GM21360 (cell line): ENCODE results near the gene RDM1.

Source experiments
- ATAC-seq: cut with Tn5 transposase; IDR thresholded peaks from one replicate; pipeline ENCODE4 v1.9.1; 2021; ENCODE audit warnings: mild to moderate bottlenecking, moderate library complexity; ENCODE audit not compliant: unreplicated experiment

RDM1 gene

DNA sequence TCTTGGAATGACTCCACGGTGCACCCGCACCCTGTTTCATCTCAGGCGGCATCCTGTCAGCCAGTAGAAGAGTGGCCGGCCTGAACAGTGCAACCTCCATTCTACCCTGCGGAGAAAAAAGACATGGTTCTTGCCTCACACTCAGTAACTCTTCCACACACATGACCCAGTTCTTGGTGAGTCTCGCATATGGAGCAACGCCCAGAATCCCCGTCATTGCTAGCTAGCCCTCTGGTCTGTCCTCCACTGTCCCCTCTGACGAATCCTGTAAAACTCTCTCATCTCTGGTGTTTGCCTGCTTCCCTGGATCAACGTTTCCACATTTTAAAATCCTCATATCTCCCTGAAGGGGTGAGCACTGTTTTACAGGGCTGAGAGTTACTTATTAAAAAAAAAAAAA lies 4.2 kb upstream of the RDM1 start:
- no peak for ATAC-seq

DNA sequence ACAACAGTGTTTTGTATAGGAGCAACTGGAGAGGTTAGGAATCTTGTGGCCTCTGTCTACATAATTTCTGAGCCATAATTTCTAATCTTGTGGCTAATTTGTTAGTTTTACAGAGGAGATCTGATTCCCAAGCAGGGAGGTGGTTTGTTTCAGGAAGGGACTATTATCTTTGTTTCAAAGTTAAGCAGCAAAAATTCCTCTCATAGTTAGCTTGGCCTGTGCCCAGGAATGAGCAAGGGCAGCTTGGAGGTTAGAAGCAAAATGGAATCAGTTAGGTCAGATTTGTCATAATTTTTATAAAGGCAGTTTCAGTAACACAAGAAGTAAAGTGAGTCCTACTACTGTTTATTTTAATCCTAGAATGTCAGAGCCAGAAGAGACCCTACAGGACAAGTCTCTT lies 2.0 kb upstream of the RDM1 start:
- no peak for ATAC-seq

DNA sequence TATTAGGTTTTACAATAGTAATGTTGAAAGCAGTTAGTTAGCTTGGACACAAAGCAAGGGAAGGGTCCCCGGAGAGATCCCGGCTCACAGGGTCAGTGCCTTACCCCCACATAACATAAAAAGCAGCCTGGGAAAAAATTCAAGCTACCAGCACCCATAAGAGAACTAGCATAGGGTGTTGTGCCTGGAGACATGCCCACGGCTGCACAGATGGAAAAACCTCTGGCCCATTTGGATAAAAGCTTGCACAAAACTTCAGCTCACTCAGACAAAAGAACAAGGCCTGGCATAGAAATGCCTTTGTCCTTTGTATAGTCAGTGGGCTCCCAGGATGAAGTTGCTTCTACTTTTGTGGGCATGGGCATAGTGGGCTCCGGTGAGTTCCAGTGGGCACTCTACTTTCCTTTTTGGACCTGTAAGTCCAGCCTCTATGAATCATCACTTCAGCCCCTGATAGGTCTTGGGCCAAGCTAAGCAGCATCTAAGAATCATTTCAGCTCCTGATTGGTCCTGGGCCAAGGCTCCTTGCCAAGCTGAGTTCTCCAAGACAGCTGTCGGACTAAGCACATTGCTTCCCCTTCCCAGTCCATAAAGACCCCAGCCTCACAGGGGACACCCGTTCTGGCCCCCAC lies 1.3 kb upstream of the RDM1 start:
- ATAC-seq = no peak

DNA sequence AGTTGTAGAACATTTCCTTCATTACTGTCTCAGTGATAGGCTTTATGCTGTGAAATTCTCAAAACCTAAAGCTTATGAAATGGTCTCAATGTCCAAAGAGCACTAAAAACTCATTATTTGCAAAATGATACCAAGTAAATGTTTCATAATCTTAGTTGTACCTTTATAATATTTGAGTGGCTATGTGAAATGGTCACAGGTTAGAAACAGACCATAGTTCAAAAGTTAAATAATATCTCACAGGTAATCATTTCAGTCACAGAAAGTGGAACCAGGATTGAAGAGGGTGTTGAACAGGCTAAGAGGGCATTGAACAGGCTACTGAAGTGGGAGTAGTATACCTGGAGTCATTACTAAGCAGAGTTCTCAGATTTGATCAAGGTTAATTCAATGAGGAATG lies 2.9 kb downstream of the RDM1 start:
- no peak for ATAC-seq

DNA sequence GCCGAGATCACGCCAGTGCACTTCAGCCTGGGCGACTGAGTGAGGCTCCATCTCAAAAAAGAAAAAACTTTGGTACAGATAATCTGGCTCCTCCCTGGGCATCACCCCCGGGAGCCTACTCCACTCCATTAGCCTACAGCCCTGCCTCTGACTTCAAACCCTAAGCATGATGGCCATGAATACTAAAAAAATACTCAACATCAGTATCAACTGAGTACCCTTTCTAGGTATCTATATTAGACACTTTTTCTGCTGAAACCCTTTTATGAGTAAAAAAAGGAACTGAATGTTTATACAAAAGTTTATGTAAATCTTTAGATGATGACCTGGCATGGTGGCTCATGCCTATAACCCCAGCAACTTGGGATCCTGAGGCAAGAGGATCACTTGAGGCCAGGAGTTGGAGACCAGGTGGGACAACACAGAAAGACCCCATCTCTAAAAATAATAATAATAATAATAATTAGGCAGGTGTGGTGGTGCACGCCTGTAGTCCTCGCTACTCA lies 6.9 kb downstream of the RDM1 start:
- no peak for ATAC-seq

DNA sequence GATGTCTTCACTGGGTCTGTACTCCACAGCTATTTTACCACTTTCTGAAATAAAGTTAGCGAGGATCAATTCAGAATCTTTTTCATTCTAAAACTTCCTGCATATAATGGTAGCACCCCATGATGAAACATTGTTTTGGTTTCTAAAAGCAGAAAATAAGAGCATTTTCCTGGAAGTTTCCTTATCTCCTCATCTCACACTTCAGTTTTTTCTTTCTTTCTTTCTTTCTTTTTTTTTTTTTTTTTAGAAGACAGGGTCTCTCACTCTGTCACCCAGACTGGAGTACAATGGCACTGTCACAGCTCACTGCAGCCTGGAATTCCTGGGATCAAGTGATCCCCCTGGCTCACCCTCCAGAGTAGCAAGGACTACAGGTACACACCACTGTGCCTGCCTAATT lies 10.3 kb downstream of the RDM1 start:
- ATAC-seq = no peak

DNA sequence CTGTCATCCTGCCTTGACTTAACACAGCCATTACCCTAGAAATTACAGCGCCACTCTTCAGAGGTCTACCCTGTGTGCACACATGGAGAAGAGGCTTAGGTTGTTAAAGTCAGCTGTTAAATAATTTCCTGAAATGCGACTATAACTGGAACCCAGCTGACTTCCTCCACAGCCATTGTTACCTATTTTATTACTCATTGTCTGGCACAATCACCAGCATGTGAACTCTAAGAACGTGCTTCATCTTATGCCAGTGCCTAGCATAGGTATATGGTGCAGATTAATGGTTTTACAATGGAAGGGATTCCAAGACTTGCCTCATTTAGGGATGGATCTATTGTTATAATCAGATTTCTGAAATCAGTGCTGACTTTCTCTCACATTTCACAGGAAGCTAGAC lies 11.9 kb downstream of the RDM1 start:
- ATAC-seq = no peak

DNA sequence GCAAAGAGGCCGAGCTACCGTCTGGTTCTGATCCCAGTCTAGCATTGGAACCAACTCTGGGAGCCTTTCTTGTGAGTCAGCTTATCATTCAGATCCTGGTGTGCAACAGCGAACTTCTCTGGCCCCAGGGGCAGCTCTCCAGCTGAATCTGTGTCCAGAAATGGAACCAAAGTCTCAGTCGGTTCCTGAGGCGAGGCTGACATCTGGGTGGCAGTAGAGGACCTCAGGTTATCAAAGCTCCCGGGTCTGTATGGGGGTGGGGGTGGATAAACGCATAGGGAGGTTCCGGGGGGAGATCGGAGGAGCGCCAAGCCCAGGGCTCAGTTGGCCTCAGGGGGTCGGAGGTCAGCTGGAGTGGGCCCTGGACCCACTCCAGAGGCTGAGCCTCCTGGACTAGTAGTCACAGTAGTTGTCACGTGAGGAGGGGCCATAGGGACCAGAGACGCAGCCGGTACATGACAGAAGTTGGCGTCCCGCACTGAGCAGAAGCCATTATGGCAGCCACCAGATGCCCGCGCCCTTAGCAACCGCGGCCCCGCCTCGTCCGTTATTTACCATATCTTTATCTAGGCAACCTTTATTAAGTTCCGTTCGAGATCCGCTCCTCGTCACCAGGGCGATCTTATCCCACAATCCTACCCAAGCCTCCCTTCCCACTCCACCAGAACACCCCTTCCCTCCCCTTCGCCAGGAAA lies 12.9 kb downstream of the RDM1 start:
- no peak for ATAC-seq

DNA sequence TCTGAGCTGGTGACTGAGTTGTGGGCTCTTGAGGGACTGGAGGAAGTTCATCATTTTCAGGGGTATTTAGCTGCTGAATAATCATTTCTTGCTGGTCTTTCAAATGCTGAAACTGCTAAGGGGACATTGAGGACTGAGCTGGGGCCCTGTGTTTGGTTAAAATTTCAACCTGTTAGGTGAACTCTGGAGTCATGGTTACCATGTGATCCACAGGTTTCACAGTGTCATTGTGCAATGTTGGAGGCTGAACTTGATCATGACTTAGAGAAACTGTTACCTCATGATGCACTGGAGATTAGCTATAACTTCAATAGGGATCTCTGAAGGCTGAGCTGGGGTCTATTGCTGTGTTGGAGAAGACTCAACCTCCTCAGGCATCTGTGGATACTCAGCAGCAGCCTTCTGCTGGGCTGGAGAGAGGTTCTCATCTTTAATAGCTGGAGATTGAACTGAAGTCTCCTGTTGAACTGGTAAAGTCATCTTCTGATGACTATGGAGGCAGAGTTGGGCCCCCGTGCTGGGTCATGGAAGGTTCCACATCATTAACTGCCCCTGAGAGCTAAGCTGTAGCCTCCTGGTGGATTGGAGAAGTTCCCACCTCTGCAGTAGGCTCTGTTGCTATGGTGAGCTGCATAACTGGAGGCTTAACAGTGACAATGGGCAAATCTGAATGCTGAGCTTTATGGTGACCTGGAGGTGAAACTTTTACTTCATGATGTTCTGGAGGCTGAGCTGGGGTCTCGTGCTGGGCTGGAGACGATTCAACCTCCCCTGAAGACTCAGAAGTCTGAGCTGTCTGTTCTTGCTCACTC lies 15.2 kb downstream of the RDM1 start:
- ATAC-seq = no peak

DNA sequence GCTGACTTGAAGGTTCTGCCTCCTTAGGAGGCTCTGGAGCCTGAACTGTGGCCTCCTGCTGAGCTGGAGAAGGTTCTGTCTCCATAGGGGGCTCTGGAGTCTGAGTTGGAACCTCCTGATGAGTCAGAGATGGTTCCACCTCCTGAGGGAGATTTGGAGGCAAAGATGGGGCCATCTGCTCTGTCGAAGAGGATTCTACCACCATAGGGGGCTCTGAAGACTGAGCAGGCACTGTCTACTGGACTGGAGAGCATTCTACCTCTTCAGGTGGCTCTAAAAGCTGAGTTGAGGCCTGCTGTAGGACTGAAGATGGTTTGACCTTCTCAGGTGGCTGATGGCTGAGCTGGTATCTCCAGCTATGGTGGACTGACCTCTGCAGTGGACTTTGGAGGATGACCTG lies 16.2 kb downstream of the RDM1 start:
- ATAC-seq = no peak

DNA sequence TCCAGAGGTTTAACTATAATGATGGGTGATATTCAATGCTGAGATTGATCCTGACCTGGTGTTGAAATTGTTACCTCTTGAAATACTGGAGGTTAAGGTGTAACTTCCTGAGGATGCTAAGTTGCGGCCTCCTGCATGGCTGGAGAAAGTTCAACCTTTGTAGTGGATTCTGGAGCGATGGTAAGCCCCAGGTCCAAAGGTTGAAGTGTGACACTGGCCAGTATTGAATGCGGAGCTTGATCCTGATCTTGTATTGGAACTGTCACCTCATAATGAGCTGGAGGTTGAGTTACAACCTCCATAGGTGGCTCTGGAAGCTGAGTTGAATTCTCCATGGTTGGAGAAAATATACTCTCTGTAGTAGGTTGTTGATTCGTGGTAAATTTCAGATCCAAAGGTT lies 17.0 kb downstream of the RDM1 start:
- no peak for ATAC-seq

DNA sequence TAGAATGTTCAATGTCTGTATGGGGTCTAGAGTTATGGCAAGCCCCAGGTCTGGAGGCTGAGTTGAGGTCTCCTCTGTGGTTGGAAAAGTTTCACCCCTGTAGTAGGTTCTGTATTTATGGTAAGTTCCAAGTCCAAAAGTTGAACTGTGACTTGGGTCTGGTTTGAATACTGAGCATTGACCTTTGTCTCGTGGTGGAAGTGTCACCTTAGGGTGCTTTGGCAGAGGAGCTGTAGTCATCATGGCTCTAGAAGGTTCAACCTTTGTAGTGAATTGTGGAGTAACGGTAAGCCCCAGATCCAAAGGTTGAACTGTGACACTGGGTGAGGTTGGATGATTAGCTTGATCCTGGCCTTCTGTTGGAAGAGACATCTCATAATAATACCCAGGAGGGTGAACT lies 17.6 kb downstream of the RDM1 start:
- ATAC-seq = no peak

DNA sequence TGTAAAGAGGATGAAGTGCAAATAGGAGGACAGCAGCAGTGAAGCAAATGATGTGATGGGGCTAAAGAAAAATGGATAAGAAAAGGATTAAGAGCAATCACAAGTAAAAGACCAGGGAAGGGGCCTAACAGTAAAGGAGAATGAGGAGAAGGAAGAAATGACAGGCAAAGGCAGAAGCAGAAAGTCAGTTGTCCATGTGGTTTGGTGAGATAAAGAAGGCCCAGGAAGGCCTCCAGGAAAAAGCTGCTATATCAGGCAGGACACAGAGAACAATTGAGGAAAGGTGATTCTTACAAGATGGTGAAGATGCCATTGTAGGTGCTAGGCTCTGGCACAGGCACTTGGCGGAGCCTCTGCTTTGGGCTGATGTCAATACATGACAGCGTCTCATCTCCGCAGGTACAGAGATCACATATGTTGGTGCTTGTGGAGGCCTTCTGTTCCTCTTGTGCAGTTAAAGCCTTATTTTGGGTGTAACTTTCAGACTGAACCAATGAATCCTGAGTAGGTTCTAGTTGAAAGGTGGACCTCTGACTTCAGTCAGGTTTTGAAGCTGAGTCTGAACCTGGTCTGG lies 18.1 kb downstream of the RDM1 start:
- ATAC-seq = no peak

DNA sequence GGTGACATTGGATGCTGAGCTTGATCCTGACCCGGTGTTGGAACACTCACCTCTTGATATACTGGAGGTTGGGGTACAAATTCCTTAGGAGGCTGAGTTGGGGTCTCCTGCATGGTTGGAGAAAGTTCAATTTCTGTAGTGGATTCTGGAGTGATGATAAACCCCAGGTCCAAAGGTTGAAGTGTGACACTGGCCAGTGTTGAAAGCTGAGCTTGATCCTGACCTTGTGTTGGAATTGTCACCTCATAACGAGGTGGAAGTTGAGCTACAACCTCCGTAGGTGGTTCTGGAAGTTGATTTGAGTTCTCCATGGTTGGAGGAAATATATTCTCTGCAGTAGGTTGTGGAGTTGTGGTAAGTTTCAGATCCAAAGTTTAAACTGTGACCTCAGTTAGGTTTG lies 21.2 kb downstream of the RDM1 start:
- ATAC-seq = no peak

DNA sequence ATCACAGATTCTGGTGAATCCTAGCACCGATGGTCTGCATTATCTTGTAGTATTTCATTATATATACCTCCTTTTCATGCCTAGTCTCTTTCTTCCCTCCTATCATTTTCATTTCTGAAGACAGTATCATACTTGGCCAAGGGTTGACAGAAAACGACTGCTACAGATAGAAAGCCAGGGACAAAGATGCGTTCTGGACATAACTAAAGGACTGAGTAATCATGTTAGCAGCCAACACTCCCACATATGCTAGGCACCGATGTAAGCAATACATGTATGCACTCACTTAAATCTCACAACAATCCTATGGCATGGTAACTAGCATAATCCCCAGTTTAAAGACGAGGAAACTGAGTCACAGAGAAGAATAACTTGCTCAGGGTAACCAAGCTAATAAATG lies 22.9 kb downstream of the RDM1 start:
- ATAC-seq = no peak

DNA sequence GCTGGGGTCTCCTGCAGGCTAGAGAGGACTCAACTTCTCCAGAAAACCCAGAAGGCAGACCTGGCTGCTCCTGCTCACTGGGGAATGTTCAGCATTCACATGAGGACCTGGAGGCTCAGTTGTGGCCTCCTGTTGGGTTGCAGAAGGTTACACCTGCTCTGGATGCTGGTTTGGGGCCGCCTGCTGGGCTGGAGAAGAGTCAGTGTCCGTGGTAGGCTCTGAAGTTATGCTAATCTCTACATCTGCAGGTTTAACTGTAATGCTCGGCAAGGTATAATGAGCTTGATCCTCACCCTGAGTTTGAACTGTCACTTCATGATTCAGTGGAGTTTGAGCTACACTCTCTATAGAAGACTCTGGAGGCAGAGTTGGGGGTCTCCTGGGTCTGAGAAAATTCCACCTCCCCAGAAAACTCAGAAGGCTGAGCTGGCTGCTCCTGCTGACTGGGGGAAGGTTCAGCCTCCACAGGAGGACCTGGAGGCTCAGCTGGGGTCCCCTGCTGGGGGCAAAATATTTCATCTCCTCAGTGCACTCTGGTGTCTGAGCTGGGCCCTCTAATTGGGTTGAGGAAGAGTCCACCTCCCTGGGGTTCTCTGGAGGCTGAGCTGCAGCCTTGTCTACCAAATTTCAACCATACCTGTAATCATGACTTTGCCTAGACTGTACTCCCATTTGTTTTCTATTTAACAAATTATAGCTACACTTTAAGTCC lies 23.5 kb downstream of the RDM1 start:
- no peak for ATAC-seq

DNA sequence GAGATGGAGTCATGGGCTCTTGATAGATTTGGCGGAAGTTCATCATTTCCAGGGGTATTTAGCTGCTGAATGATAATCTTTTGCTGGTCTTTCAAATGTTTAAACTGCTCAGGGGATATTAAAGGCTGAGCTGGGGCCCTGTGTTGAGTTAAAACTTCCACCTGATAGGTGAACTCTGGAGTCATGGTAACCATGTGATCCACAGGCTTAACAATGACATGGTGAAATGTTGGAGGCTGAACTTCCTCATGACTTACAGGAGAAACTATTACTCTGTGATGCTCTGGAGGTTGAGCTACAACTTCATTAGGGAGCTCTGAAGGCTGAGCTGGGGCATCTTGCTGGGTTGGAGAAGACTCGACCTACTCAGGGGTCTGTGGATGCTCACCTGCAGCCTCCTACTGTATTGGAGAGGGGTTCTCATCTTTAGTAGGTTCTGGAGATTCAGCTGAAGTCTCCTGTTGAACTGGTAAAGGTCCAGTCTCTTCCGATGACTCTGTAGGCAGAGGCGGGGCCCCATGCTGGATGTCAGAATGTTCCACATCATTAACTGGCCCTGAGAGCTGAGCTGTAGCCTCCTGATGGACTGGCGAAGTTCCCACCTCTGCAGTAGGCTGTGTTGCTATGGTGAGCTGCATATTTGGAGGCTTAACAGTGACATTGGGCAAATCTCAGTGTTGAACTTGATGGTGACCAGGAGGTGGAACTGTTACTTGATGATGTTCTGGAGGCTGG lies 24.2 kb downstream of the RDM1 start:
- ATAC-seq = no peak

DNA sequence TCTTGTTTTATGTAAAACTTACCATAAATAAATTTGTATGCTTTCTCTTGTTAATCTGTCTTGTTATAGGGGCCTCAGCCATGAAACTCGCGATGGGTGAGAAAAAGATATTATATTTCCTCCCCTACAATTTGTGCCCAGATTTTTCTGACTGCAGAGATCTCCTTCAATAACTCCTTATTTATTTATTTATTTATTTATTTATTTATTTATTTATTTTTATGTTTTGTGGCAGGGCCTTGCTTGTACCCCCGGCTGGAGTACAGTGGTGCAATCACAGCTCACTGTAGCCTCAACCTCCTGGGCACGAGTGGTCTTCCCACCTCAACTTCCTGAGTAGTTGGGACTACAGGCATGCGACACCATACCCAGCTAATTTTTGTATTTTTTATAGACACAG lies 27.1 kb downstream of the RDM1 start:
- no peak for ATAC-seq

DNA sequence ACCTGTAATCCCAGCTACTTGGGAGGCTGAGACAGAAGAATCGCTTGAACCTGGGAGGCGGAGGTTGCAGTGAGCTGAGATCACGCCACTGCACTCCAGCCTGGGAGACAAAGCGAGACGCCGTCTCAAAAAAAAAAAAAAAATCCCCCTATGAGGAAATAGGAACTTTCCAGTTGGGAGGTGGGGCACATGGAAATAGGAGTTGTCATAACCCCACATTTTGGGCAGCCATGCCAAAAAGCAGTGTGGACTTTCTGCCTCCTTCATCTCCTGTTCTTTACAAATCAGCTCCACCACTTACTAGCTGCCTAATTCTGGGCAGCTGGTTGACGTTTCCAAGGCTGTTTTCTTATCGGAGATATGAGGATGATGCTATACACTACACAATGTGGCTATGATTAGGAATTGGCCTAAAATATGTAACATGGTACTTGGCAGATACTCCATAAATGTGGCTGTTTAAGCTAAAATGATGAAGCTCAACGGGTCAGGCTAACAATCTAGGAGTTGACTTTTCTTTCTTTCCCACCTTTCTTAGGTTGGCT lies 28.9 kb downstream of the RDM1 start:
- ATAC-seq = no peak
